Activated CD8-positive, alpha-beta memory T cell treated with anti-CD3 and anti-CD28 coated beads for 4 hours (primary cell): ENCODE measurements around the gene EMC10.
"Not testable (repeated sequence)": the region's sequence is repeated elsewhere in the genome, so short reads cannot be mapped to it uniquely, and the experiment has no call there.

Experiments used
- DNase-seq, 2 donors: peaks; one replicate each; pipeline ENCODE4 v3.0.0-alpha.2; 2020; ENCODE audit warnings: low read depth in 2 of 2

Gene EMC10

DNA sequence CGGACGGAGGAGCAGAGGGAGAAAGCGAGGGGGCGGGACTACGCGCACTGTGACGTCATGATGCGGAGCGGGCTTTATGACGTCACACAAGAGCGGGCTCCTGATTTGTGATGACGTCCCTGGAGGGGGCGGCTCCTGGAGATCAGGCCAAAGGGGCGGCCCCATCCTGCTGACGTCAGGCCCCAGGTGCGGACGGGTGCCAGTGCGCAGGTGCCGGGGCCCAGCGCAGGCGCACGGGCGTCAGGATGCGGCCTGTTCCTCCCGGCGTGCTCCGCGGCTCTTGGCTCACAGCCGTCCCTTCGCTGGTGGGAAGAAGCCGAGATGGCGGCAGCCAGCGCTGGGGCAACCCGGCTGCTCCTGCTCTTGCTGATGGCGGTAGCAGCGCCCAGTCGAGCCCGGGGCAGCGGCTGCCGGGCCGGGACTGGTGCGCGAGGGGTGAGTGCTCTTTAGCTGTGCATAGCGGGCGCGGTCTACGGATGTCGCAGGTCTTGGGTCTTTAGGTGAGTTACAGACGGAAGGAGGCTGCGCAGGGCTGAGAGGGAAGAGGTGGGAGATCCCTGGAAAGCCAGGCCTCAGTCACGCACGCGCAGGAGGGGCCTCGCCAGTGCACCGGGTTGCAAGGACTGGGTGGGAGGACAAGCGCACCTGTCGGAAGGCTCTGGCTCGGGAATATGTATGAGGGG, at the start of gene EMC10, which contains the start of gene GARIN5A:
EMC10 (plus strand) TSS at position 284 of the 683 bp plus-strand sequence; CDS start at position 322, 38 bp downstream.
GARIN5A (minus strand) TSS at position 625 of the 683 bp plus-strand sequence; CDS start at position 165, 460 bp downstream.
- peak; percentile 83 to 84 for DNase-seq

GRCh38 chr19:50427318-50427925, 48.9 kb upstream of the EMC10 start:
- DNase-seq, result no peak

- DNase-seq, result no peak
These were observed 48.3 kb upstream of the EMC10 start for GRCh38 chr19:50427997-50428425.

DNA sequence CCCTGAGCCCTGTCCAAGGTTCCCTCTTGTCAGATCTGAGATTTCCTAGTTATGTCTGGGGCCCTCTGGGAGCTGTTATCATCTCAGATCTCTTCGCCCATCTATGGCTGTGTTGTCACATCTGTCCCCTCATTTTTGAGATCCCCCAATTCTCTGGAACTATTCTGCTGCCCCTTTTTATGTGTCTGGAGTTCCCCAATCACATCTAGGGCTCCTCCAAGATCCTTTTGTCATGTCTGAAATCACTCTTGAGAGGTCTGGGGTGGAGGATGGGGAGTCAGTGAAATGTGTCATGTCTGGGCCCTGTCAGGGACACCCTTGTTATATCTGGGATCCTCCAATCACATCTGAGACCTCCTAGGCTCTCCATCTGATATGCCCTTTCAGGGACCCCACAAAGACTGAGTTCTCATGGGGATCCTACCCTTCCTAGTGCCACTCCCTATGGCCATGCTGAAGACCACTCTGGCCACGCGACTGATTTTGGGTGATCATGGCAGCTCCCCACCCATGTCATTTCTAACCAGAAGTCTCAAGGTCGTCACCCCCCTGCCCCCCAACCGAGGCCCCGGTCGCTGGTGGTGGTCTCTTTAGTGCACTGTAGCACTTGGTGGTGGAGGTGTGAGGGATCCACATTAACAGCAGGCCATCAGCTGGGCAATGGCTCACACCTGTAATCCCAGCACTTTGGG, 47.4 kb upstream of the EMC10 start:
- no peak for DNase-seq

DNA sequence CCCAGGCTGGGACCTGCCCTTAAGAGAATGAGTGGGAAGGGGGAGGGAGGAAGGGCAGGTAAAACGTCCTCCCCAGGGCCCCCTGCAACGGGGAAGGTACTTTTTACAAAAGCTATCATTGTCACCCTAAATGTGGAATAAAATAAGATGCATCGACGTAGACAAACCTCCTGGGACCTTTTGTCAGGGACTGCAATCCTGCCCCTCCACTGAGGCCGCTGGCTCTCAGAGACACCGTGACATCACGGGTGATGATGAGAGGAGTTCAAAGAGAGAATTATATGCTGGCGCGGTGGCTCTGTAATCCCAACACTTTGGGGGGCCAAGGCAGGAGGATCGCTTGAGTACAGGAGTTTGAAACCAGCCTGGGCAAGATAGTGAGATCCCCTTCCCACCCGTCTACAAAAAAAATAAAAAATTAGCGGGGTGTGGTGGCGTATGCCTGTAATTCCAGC, 45.4 kb upstream of the EMC10 start:
- DNase-seq, result no peak

DNA sequence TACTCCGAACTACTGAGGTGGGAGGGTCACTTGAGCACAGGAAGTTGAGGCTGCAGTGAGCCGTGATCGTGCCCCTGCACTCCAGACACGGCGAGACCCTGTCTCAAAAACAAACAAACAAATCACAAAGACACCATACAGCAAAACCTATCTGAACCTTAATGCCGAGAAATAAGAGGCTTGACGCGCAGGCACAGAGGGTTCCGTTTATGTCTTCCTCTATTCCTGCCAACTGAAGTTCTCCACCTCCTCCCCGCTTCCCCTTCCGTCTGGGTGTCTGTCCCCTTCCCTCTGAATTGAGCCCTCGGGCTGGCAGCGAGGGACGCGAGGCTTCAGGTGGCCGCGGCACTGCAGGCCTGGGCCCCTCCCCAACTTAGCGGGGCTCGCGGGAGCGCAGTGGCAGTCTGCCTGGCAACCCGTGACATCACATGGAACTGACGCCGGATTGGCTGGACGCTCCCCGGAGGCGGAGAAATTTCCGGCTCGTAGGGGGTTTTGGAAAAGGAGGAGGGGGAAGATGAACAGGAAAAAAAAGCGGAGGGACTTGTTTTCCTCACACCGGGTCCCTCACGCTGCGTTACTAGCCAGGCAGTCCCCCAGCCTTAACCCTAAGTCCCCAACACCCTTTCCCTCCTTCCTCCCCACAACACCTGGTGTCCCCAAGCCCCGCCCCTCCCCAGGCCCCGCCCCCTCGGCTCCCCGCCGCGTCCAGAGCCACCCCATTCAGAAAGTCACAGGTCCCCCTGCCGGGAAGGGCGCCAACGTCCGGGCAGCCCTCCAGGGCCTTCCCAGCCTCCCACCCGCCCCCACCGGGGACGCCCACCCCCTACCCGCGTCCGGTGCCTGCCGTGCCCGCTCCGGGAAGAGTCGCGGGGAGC, 44.7 kb upstream of the EMC10 start:
- DNase-seq, result peak; percentile 78 to 80

DNA sequence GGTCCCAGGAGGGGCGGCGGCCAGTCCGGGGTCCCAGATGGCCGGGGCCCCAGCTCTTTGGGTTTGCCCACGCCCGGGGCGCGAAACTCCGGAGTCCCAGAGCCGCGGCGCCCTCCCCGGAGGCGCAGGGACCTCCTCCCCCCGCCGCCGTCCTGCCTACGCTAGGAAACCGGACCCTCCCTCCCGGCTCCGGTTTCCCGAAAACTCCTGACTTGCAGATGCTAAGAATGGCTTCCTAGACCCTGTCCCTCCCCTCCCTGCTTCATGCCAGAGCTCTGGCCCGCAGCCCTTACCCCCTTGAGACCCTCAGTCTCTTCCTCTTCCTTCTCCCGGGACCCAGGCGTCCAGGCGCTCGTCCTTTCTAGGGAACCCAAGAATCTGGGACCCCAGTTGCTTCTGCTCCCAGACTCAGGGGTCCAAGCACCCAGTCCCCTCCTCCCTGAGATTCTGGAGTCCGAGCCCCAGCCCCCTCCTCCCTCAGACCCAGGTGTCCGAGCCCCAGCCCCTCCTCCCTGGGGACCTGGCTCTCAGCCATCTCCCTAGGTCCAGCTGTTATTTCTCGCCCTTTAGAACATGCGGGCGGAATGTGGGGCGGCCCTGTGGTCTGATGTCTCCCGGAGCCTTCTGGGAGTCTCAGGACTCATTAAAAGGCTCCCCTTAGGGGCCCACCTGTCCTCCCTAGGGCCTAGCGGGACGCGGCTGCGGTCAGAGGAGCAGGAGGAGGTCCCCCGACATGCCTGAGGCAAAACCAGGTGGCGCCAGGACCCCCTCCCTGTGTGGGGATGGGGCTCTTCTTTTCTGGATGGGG, 43.9 kb upstream of the EMC10 start, which contains the start of gene MYBPC2:
MYBPC2 (plus strand) TSS at position 672 of the 808 bp plus-strand sequence; CDS start at position 734, 62 bp downstream.
- no peak for DNase-seq

DNA sequence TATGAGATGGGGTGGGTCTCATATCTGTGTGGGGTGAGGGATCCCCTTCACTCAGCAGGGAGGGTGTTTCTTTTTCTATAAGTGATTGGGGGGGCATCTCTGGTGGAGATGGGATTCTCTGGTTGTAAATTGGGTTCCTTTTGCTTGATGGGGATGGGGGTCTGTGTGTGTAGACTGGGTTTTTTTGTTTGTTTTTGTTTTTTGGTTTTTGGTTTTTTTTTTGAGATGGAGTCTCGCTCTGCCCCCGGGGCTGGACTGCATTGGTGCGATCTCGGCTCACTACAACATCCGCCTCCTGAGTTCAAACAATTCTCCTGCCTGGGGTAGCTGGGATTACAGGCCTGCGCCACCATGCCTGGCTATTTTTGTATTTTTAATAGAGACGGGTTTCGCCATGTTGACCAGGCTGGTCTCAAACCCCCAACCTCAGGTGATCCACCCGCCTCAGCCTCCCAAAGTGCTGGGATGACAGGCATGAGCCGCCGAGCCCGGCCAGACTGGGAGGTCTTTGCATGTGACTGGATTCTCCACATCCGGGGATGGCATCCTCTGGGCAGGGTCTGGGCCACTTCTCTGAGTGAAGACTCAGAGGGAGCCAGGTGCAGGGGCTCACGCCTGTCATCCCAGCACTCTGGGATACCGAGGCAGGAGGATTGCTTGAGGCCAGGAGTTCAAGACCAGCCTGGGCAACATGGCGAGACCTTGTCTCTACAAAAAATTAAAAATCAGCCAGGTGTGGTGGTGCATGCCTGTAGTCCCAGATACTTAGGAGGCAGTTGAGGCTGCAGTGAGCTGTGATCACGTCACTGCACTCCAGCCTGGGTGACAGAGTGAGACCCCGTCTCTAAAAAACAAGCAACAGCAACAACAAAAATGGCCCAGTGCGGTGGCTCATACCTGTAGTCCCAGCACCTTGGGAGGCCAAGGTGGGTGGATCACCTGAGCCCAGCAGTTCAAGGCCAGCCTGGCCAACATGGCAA, 42.8 kb upstream of the EMC10 start:
- no peak for DNase-seq

- DNase-seq, result no peak
These were observed 41.8 kb upstream of the EMC10 start for GRCh38 chr19:50434525-50434924.

DNA sequence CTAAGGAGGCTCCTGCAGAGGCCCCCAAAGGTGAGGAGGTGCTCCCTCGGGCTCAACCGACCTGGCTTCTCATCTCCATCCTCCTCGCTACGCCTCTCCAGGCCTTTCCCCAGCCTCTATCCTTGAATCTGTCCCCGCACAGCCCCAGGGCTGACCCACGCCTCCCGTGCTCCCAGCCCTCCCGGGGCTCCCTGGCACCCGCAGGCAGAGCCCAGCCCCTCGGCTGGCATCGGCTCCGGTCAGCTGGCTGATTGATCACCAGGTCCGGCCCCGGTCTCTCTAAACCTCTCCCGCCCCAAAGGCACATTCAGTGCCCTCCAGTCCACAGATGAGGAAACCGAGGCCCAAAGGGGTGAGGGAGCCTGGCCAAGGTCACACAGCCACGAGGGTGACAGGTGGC, 41.1 kb upstream of the EMC10 start:
- no peak for DNase-seq

GRCh38 chr19:50435627-50436026, 40.7 kb upstream of the EMC10 start:
- no peak for DNase-seq

DNA sequence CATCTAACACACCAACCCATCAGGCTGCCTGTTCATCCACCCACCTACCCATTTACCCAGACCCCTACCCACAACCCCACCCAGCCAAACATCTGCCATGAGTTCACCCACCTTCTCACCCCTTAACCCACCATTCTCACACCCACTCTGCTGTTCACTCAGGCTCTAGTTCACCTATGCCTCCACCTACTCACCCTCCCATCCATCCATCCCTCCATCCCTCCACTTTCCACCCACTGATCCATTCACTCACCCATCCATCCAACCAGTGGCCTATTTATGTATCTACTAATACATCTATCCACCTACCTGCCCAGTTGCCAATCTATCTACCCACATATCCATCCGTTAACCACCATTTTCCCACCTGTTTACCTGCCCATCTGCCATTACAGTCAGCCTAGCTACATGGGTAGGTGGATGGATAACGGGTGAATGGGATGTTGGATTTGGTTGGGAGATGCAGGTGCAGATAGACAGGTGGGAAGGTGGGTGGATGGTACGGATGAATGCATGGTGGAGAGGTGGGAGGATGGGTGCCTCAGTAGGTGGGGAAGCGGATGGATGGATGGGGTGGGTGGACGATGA, 38.4 kb upstream of the EMC10 start:
- DNase-seq, result no peak

- not testable (repeated sequence) for DNase-seq
These were observed 37.2 kb upstream of the EMC10 start for GRCh38 chr19:50439130-50439529.

GRCh38 chr19:50444059-50444458, 32.2 kb upstream of the EMC10 start:
- DNase-seq, result no peak

DNA sequence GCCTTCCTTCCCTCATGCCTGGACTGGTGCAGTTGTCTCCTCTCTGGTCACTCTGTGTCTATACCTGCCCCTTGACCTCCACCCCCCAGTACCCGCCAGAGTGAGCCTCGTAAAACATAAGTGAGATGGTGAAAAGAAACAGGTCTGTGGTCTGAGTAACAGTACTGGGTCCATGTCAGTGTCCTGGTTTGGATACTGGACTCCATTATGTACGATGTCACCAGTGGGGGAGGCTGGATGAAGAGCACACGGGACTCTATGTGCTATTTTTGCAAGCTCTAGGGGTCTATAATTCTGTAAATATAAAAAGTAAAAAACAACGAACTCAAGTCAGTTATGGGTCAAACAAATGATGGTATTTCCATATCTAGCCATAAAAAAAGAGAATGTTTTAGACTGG, 29.3 kb upstream of the EMC10 start:
- DNase-seq, result no peak

GRCh38 chr19:50447750-50448149, 28.6 kb upstream of the EMC10 start:
- DNase-seq, result no peak

- DNase-seq, result no peak
These were observed 26.9 kb upstream of the EMC10 start for GRCh38 chr19:50449236-50449899.

GRCh38 chr19:50450369-50451222, 25.7 kb upstream of the EMC10 start:
- no peak for DNase-seq
